Lung (tissue), 12 donors: ENCODE measurements around the gene CDC34. TPM values are rescaled to one million over a fixed set of nuclear protein-coding genes. Genes with fewer than 3 reads are reported as not detected.
"Not testable (repeated sequence)": the region's sequence is repeated elsewhere in the genome, so short reads cannot be mapped to it uniquely, and the experiment has no call there.

Experiments used
- ATAC-seq: fragments of 200-7000 bp; cut with Tn5 transposase; one replicate; pipeline ENCODE4 v1.9.1; 2020; ENCODE audit warnings: moderate number of reproducible peaks; ENCODE audit not compliant: insufficient read depth, low FRiP score
- DNase-seq, 3 donors: peaks; one replicate each; pipeline ENCODE4 v3.0.0-alpha.2; 2013 to 2017
- H3K27ac ChIP-seq, 2 donors: one replicate each; pipeline ENCODE4 v1.5.1; 2013; ENCODE audit warnings: mild to moderate bottlenecking in 2 of 2, moderate library complexity in 2 of 2, control low read depth in 1 of 2, inconsistent platforms in 1 of 2, low read depth in 1 of 2, low read length in 1 of 2
- H3K27me3 ChIP-seq, 3 donors: one replicate each; pipeline ENCODE4 v1.5.1; 2013; ENCODE audit warnings: low read length in 2 of 3; ENCODE audit not compliant: control insufficient read depth in 3 of 3, insufficient read depth in 3 of 3
- H3K36me3 ChIP-seq, 4 donors: one replicate each; pipeline ENCODE4 v1.5.1; 2013; ENCODE audit warnings: low read length in 4 of 4, mild to moderate bottlenecking in 1 of 4, moderate library complexity in 1 of 4; ENCODE audit not compliant: control insufficient read depth in 4 of 4, insufficient read depth in 4 of 4
- H3K4me1 ChIP-seq, 5 donors: one replicate each; pipeline ENCODE4 v1.5.1; 2013; ENCODE audit warnings: low read length in 5 of 5, mild to moderate bottlenecking in 2 of 5, moderate library complexity in 1 of 5; ENCODE audit not compliant: control insufficient read depth in 5 of 5, insufficient read depth in 5 of 5
- H3K4me3 ChIP-seq: one replicate; pipeline ENCODE4 v1.5.1; 2013; ENCODE audit warnings: mild to moderate bottlenecking, control low read depth, moderate library complexity
- H3K9ac ChIP-seq, 2 donors: one replicate each; pipeline ENCODE4 v1.5.1; 2013; ENCODE audit warnings: low read length in 2 of 2, control low read depth in 1 of 2; ENCODE audit not compliant: insufficient read depth in 1 of 2
- H3K9me3 ChIP-seq, 4 donors: one replicate each; pipeline ENCODE4 v1.5.1; 2013; ENCODE audit warnings: low read length in 3 of 4, mild to moderate bottlenecking in 1 of 4, moderate library complexity in 1 of 4; ENCODE audit not compliant: control insufficient read depth in 4 of 4, insufficient read depth in 3 of 4
- WGBS, 2 donors: extraction: QIAGEN DNeasy Blood & Tissue Kit; methylation state at CpG; one replicate each; pipeline ENCODE4 v1.1.7; 2013; 5-methylcytosine and 5-hydroxymethylcytosine counted together
- polyA plus RNA-seq, 2 donors: library from polyadenylated mRNA; stranded (reverse); fragments of 200-250 nt; gene quantifications; one replicate each; pipeline ENCODE4 v1.2.1, GENCODE V29; 2013
- total RNA-seq, 2 donors: library from RNA; depleted of rRNA in 1 of 2; stranded (reverse); fragments of >200 nt in 1 of 2; gene quantifications; one replicate each; pipeline ENCODE4 v1.2.1, GENCODE V29; 2014 to 2021
- TF ChIP-seq, protein P1 (sequence below): IDR thresholded peaks from 2 replicates; pipeline ENCODE4 v1.5.1; 2012; ENCODE audit warnings: mild to moderate bottlenecking; ENCODE audit errors: control extremely low read depth, extremely low read depth
- donor health status: control.
- donor health status: control.
- donor health status: Bipolar disorder and iron deficiency.
- donor health status: healthy.
- donor health status: DM: yes; HTN: yes; CAD: no.

Gene CDC34
- total and polyA plus RNA-seq, 4 donors: 42.9 to 89.1 (median 60.1) TPM

DNA sequence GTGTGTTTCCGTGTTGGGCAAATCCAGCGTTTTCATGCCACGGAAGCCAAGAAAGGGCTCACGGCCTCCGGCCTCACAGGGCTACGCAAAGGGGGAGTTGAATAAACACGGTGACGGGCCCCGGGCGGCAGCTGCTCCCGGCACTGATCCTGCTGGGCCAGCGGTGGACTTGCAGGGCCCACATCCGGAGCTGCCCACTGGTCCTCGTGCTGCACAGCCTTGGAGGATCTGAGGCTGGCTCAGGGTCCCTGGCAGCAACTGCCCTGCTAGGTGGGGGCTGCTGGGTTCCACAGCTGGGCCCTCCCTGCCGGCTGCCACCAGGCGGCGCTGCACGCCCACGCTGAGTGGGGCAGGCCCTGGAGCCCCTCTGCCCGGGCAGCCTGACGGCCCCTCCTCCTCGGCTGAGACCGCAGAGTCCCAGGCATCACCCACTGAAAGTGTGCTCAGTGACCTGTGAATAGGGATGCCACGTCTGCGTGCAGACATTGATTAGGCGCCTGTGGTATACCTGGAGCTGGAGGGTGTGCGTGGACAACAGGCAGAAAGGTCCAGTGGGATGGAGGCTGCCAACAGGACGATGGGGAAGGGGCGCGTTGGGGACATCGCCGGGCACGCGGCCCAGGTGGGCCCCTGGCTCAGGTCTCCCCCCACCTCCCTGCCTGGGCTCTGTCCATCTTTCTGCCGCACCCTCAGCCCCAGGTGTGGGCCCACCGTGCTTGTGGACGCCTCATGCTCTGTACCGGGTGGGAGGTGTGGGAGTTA lies 52.9 kb downstream of the CDC34 start:
- DNase-seq (peak; percentile 40 to 72 (median 55)), ATAC-seq (no peak)
- peaks cover 0 to 11% (median 0%) of the 10 kb centered on the region in 5 donors for H3K4me1 ChIP-seq
- H3K27ac ChIP-seq: no peak overlapping the region
- WGBS, 2 donors: 28 to 35% methylated on average over 38 of the region's 38 CpGs
- H3K36me3 ChIP-seq: peaks cover 2 to 39% (median 7%) of the 10 kb centered on the region in 4 donors
- H3K4me3 ChIP-seq: no peak overlapping the region
- H3K27me3 ChIP-seq: peaks cover 0 to 10% (median 7%) of the 10 kb centered on the region in 3 donors
- no peaks in the 10 kb centered on the region for H3K9me3 ChIP-seq
- TF ChIP-seq, protein P1, sequence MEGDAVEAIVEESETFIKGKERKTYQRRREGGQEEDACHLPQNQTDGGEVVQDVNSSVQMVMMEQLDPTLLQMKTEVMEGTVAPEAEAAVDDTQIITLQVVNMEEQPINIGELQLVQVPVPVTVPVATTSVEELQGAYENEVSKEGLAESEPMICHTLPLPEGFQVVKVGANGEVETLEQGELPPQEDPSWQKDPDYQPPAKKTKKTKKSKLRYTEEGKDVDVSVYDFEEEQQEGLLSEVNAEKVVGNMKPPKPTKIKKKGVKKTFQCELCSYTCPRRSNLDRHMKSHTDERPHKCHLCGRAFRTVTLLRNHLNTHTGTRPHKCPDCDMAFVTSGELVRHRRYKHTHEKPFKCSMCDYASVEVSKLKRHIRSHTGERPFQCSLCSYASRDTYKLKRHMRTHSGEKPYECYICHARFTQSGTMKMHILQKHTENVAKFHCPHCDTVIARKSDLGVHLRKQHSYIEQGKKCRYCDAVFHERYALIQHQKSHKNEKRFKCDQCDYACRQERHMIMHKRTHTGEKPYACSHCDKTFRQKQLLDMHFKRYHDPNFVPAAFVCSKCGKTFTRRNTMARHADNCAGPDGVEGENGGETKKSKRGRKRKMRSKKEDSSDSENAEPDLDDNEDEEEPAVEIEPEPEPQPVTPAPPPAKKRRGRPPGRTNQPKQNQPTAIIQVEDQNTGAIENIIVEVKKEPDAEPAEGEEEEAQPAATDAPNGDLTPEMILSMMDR: peak; percentile 52
- no peak overlapping the region for H3K9ac ChIP-seq

GRCh38 chr19:585146-585545 lies 53.6 kb downstream of the CDC34 start:
- not testable (repeated sequence) for H3K27me3 ChIP-seq, H3K27ac ChIP-seq, H3K9ac ChIP-seq, DNase-seq, ATAC-seq, H3K9me3 ChIP-seq, H3K4me3 ChIP-seq
- 85 to 86% methylated on average over 31 to 34 of the region's 34 CpGs for WGBS, 2 donors
- peaks cover 0 to 11% (median 0%) of the 10 kb centered on the region in 5 donors for H3K4me1 ChIP-seq
- H3K36me3 ChIP-seq: peaks cover 2 to 32% (median 7%) of the 10 kb centered on the region in 4 donors

GRCh38 chr19:585551-586110 lies 54.1 kb downstream of the CDC34 start:
- WGBS, 2 donors: 71 to 77% methylated on average over 10 of the region's 10 CpGs
- TF ChIP-seq, protein P1: no peak
- peaks cover 2 to 27% (median 7%) of the 10 kb centered on the region in 4 donors for H3K36me3 ChIP-seq
- no peak overlapping the region for H3K27ac ChIP-seq
- no peak overlapping the region for H3K9ac ChIP-seq
- no peak overlapping the region for H3K4me3 ChIP-seq
- no peak for ATAC-seq
- H3K4me1 ChIP-seq: peaks cover 0 to 11% (median 0%) of the 10 kb centered on the region in 5 donors
- H3K9me3 ChIP-seq: no peaks in the 10 kb centered on the region
- no peak for DNase-seq
- peaks cover under 1 to 10% (median 7%) of the 10 kb centered on the region in 3 donors for H3K27me3 ChIP-seq

DNA sequence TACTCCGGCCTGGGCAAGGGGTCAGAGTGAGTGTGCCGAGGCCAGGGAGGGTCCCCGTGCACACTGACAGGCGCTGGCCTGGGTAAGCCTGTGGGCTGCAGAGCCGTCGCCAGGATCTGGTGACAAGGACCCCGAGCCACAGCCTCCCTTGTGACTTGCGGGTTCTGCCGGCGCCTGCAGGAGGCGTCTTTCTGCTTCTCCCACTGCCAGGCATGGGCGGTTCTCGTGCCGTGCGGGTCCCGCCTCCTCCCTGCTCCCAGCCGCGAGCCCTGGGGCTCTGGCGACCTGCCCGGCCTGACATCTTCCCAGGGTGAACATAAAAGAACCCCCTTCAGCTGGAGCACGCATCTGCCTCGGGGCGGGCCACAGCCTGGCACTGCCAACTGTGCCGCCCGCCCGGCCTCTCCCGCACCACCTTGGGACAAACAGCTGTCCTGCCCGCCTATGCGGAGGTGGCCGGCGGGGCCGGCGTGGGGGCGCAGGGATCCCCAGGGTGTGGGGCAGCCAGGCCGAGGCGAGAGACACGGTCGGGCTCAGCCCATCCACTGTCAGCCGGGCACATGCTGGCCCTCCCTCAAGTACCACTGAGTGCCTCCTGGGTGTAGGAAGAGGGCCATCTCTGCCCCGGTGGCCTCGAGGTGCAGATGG lies 56.7 kb downstream of the CDC34 start:
- Histone ChIP-seq H3K27ac (peak overlapping the region in 1 of 2 donors; percentile 0), H3K4me3 (no peak overlapping the region), H3K9ac (no peak overlapping the region), H3K4me1 (peaks cover 0 to 15% (median 0%) of the 10 kb centered on the region in 5 donors), H3K36me3 (peaks cover 0 to 4% (median 2%) of the 10 kb centered on the region in 4 donors), H3K9me3 (peaks cover 0 to 5% (median 0%) of the 10 kb centered on the region in 4 donors), H3K27me3 (peaks cover 7 to 23% (median 18%) of the 10 kb centered on the region in 3 donors)
- no peak for ATAC-seq
- TF ChIP-seq, protein P1: peak; percentile 9
- DNase-seq: peak; percentile 72 to 84 (median 78)
- WGBS, 2 donors: 5 to 7% methylated on average over 37 to 41 of the region's 41 CpGs
